Fibroblast of skin of scalp (primary cell): ENCODE measurements around the gene ASXL2. TPM values are rescaled to one million over a fixed set of nuclear protein-coding genes. Genes with fewer than 3 reads are reported as not detected.
A peak's percentile ranks its signal among the peaks of the same experiment; 100 is the strongest.
"Not testable (repeated sequence)": the region's sequence is repeated elsewhere in the genome, so short reads cannot be mapped to it uniquely, and the experiment has no call there.

Source experiments
- DNase-seq: peaks from one replicate; pipeline ENCODE4 v3.0.0-alpha.2; 2013
- polyA plus RNA-seq, 2 experiments: library from polyadenylated mRNA; unstranded; fragments of 120-200 nt; gene quantifications; one replicate each; pipeline ENCODE4 v1.2.1, GENCODE V29; 2013; ENCODE audit not compliant: insufficient read length in 2 of 2

Gene ASXL2
- 10.8 TPM for polyA plus RNA-seq (2013, experiment 1 of 2; ENCODE audit: insufficient read length)
- polyA plus RNA-seq (2013, experiment 2 of 2; ENCODE audit: insufficient read length): 11.0 TPM

DNA sequence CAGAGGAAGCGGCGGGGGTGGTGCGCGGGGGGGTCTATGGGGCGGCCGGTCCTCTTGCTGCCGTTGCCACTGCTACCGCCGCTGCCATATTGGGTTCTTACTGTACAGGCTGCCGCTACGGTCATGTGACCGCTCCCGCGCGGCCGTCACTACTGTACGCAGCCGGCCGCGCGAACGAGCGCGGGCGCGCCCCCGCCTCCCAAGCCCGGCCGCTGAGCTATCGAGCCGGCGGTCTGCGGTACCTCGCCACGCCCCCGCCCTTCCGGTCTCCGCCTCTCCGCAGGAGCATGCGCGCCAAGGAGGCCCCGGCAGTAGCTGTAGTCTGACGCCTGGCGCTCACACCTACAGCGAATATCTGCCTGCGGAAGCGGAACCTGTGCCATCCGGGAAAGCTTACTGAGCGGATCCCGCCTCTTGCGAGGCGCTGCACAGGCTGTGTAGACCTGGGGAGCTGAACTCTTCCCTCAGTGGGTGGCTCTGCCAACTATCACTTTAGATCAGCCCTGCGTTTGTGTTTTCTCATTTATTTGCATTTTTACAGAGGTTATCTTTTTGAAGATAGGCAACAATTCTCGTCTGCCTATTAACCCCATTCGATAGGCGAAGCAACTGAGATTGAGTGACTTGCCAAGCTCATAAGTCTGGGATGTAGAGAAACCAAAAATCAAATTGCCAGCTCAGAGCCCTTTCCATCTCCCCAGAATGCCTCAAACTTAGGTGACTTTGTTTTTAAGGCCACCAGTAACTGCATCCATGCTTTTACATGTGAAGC, at the start of gene ASXL2:
TSS of gene ASXL2 (minus strand) at position 127 of the 772 bp plus-strand sequence. CDS start 265 bp downstream, outside the sequence.
- DNase-seq: peak; percentile 97

GRCh38 chr2:25926984-25927756, 48.9 kb upstream of the ASXL2 start:
- no peak for DNase-seq

DNA sequence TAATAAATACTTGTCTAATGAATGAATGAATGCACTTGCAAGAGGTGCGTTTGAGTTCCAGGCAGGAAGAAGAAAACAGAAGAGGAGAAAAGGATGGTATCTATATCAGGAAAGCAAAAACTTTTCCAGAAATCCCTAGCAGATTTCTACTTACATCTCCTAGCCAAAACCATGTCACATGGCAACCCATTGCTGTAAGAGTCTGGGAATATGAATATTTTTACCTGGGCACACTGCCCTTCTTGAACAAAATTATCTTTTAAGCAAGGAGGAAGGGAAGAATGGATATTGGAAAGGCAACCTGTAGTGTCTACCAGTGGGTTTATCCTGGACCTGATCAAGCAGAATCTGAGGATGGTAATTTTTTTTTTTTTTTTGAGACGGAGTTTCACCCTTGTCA, 44.2 kb upstream of the ASXL2 start:
- DNase-seq: no peak

- no peak for DNase-seq
Observed at GRCh38 chr2:25920786-25921415, 42.6 kb upstream of the ASXL2 start.

- peak; percentile 15 for DNase-seq
Observed at GRCh38 chr2:25920336-25920735, 42.0 kb upstream of the ASXL2 start.

GRCh38 chr2:25917832-25918231, 39.5 kb upstream of the ASXL2 start:
- DNase-seq: no peak

- DNase-seq: peak; percentile 32
Observed at GRCh38 chr2:25917411-25917810, 39.1 kb upstream of the ASXL2 start.

GRCh38 chr2:25915944-25916772, 37.9 kb upstream of the ASXL2 start:
- not testable (repeated sequence) for DNase-seq

DNA sequence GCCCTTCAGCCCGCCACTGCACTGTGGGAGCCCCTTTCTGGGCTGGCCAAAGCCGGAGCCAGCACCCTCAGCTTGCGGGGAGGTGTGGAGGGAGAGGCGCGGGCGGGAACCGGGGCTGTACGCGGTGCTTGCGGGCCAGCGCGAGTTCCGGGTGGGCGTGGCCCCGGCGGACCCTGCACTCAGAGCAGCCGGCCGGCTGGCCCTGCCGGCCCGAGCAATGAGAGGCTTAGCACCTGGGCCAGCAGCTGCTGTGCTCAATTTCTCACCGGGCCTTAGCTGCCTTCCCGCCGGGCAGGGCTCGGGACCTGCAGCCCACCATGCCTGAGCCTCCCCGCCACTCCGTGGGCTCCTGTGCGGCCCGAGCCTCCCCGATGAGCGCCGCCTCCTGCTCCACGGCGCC, 37.1 kb upstream of the ASXL2 start:
- not testable (repeated sequence) for DNase-seq

GRCh38 chr2:25913696-25913973, 35.3 kb upstream of the ASXL2 start:
- not testable (repeated sequence) for DNase-seq

GRCh38 chr2:25912851-25913695, 34.8 kb upstream of the ASXL2 start:
- DNase-seq: peak; percentile 38

DNA sequence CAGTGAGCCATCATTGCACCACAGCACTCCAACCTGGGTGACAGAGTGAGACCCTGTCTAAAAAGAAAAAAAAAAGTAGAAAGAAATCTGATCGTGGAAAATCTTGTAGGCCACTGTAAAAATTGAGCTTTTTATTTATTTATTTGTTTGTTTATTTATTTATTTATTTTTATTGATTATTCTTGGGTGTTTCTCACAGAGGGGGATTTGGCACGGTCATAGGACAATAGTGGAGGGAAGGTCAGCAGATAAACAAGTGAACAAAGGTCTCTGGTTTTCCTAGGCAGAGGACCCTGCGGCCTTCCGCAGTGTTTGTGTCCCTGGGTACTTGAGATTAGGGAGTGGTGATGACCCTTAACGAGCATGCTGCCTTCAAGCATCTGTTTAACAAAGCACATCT, 31.3 kb upstream of the ASXL2 start:
- DNase-seq: not testable (repeated sequence)

DNA sequence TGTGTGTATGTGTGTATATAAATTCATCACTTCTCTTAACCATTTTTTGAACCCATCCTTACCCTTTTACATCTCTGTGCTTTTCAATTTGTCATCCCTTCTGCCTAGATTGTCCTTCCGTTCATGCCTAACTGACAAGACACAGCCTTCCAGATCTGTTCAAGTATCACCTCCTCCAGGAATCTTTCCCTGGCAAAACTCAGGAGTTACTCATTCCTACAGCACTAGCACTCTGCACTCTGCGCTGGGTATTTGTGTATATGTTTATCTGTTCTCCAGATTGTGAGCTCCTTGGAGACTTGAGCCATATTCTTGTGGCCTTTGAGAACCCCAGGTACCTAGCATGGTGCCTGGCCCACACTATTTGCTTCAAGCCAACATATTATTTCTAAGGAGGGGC, 26.8 kb upstream of the ASXL2 start:
- DNase-seq: no peak

DNA sequence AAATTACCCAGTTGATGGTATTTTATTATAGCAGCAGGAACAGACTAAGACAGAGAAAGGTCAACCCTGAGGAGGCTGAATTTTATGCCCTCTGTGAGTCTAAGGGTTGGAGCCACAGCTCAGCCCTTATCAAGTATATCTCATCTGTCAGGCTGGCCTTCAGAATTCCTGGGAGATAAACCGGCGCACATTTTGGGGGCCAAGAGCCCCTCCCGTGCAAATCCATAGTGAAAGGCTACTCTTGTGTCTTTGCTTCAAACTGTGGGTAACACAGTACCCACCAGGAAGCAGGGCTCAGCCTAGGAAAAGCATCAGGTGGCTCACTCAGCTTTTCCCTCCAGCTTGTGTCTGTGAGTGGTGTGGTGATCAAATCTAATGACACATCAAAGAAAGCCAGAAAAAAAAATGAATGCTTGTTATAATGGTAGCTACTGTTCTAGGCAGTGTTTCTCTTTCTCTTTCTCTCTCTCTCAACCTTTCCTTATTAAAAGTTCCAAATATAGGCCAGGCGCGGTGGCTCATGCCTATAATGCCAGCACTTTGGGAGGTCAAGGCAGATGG, 25.0 kb upstream of the ASXL2 start:
- DNase-seq: no peak

DNA sequence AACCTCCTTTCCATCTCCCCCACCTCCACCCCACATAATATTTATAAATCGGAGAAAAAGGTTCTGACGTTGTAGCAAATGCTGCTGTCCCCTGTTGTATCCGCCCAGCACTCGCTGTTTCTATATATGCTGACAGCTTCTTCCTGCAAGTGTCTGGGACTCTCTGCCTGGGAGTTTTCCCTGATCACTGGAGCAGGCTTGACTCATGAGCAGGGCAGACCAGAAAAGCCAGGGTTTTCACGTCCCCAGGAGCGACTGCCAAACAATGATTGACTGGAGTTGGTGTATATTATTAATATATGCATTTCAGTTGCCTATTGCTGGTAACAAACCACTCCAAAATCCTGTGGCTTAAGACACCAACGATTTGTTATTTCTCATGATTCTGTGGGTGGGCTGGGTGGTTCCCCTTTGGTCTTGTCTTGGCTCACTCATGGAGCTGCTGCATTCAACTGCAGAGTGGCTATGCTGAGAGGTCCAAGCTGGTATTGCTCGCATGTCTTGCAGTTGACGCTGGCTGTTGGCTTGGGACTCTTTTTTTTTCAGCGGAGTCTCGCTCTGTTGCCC, 21.2 kb upstream of the ASXL2 start:
- DNase-seq: no peak

DNA sequence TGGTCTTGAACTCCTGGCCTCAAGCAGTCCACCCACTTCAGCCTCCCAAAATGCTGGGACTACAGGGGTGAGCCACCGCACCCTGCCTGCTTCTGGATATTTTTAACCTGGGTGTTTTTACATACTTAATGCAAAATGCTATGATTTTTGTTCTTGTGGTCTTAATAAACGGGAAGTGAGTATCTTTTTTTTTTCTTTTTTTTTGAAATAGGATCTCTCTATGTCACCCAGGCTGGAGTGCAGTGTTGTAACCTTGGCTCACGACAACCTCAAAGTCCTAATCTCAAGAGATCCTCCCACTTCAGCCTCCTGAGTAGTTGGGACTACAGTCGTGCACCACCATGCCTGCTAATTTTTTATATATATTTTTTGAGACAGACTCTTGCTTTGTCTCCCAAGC, 19.2 kb upstream of the ASXL2 start:
- DNase-seq: no peak

DNA sequence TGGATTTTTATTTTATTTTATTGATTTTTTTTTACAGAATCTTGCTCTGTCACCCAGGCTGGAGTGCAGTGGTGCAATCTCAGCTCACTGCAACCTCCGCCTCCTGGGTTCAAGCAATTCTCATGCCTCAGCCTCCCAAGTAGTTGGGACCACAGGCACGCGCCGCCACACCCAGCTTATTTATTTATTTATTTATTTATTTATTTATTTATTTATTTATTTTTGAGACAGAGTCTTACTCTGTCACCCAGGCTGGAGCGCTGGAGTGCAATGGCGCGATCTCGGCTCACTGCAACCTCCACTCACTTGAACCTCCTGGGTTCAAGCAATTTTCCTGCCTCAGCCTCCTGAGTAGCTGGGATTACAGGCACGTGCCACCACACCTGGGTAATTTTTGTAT, 18.0 kb upstream of the ASXL2 start:
- not testable (repeated sequence) for DNase-seq

- no peak for DNase-seq
Observed at GRCh38 chr2:25895610-25896009, 17.3 kb upstream of the ASXL2 start.

DNA sequence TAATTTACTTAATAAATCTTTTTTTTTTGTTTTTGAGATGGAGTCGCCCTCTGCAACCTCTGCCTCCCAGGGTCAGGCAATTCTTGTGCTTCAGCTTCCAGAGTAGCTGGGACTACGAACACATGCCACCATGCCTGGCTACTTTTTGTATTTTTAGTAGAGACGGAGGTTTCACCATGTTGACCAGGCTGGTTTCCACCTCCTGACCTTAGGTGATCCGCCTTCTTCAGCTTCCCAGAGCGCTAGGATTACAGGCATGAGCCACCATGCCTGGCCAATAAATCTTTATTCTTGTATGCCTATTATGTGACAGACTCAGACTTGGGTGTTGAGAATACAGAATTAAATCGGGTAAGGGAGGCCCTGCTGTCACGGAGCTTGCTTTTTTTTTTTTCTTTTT, 16.7 kb upstream of the ASXL2 start:
- no peak for DNase-seq

- peak; percentile 37 for DNase-seq
Observed at GRCh38 chr2:25894135-25894830, 16.0 kb upstream of the ASXL2 start.
